GM11168 (cell line): ENCODE measurements around the gene ECD.
"Not testable (repeated sequence)": the region's sequence is repeated elsewhere in the genome, so short reads cannot be mapped to it uniquely, and the experiment has no call there.

Source experiments
- in situ Hi-C: fragments of 300-500 bp; cut with MboI; formaldehyde crosslinking; loops from one replicate; pipeline ENCODE4 v1.12.0; 2022; ENCODE audit warnings: low sequenced_read_pairs; ENCODE audit not compliant: unreplicated experiment

ECD gene

DNA sequence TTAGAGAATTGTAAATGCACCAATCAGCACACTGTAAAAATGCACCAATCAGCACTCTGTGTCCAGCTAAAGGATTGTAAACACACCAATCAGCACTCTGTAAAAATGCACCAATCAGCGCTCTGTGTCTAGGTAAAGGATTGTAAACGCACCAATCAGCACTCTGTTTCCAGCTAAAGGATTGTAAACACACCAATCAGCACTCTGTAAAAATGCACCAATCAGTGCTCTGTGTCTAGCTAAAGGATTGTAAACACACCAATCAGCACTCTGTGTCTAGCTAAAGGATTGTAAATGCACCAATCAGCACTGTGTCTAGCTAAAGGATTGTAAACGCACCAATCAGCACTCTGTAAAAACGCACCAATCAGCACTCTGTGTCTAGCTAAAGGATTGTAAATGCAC, 58.6 kb downstream of the ECD start:
- in situ Hi-C loops, result not testable (repeated sequence)

DNA sequence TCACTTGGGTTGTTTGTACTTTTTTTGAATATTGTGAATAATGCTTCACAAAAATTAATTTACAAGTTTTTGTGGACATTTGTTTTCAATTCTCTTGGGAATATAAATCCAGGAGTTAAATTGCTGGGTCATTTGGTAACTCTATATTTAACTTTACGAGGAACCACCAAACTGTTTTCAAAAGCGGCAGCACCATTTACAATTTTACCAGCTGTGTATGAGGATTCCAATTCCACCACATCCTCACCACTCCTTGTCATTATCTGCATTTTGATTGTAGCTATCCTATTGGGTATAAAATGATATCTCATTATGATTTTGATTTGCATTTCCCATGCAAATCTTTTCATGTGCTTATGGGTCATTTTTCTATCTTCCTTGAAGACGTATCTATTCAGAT, 61.5 kb downstream of the ECD start:
- in situ Hi-C loops, result no loop called here

DNA sequence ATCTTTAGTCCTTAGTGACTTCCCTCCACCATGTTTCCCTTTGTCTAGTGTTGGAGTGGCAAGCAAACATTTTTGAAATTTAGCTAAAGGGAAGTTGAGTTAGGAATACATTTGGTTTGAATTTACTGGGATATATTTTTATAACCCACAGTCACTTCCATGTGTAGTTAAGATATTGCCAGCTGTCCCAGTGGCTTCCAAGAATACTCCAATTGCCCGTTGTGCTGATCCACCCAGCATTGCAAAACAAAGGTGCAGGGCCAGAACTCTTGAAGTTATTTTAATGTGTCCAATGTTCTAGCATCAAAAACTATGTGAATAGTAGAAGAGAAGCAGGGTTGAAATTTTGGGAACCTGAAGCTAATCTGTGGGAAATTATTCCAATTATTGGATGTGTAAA, 68.7 kb downstream of the ECD start:
- in situ Hi-C loops, result loop anchor here (10.0 kb wide), 1 partner anchor 66 kb away; the partner anchor contains the start of genes ECD and FAM149B1

DNA sequence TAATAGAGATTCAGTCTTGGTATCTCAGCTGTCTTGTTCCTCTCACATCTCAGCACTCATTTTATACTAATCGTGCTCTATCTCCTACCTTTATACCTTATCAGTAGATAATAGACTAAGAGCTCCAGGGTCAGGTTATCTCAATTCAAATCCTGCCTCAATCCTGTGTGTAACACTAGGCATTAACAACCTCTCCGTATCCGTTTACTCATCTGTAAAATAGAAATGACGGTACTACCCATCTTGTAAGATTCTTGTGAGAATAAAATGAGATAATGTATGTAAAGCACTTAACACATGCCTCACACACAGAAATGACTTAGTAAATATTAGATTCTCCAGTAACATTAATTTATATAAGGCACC, 70.5 kb downstream of the ECD start:
- in situ Hi-C loops, result loop anchor here (10.0 kb wide), 1 partner anchor 68 kb away; the partner anchor contains the start of genes ECD and FAM149B1

DNA sequence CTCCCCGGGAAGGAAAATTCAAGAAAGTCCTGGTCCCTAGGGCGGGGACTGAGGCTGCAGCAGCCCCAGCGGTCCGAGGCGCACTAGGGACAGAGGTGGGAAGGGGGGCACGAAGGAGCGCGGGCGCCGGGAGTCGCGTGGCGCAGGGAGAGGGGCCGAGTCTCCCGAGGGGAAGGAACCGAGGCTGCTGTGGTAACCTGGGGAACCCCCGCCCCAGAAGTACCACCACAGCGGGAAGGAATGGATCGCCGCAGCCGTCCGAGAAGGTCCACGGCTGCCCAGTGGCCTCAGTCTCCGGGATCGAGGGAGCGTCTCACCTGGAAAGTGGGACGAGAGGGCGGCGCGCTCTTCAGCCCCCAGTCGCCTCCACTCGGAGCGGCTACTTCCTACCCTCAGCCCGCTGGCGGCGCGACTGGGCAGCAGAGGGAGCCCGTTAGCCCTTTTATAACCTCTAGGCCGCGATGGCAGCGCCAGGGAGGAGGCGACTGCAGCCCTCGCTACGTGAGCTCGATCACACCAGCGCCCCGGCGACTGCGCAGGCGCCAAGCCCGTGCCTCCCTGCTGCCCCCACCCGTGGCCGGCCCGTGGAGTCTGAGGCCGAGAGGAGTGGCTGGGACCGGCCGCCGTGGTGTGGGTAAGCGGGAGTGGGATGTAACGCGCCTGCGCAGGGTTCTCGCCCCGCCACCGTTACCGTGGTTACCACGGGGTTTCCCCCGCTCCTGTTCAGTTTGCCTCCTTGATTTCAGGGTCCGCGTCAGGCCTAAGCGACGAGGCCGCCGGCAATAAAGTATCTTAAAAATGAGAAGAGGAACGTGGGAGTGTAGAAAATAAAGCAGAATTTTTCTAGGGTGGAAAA, 71.1 kb downstream of the ECD start, which contains the start of gene P4HA1:
Gene P4HA1 (minus strand): TSS at position 418 of the 856 bp plus-strand sequence. CDS start 21,983 bp downstream, outside the sequence.
- in situ Hi-C loops, result loop anchor here (10.0 kb wide), 1 partner anchor 68 kb away; the partner anchor contains the start of genes ECD and FAM149B1

DNA sequence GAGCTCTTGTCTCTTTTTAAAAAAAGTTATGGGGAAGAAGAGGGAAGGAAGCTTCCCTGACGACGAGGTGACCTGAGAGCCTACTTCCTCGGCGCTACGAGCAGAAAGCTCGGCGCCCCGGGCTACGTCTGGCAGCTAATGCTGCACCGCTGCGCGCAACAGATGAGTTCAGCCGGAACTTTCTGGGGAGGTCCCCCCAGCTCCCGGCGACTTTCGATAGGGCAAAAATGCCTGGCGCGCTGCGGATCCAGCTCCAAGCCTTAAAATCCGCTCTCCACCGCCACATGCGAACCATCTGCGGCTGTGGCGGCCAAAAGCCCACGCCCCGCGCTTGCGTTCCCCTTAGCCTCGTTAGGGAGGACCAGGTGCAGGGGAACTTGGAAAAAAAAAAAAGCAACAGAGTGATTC, 71.8 kb downstream of the ECD start:
- in situ Hi-C loops, result loop anchor here (10.0 kb wide), 1 partner anchor 69 kb away; the partner anchor contains the start of genes ECD and FAM149B1

DNA sequence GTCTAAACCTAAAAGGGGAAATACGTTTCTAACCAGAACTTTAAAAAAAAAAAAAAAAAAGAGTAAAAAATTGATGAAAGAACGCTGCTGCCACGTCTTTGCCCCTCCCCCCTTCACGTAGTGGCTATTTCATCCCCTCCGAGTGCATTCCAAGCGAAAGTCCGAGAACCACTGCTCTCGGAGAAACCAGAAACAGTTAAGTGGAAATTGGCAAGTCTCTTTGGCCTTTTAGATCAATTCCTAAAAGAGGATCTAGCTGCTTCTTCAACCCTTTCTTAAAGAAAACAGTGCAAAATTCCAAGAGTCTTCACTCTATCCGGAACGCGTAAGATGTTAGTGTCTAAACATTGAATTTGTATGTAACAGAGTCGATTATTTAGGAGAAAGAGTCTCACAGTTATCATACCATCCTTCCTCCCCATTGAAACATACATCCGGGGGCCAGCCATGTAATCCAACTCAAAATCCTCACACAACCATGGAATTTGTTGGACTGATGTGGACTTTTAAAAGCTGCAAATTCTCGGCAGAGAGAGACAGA, 72.3 kb downstream of the ECD start:
- in situ Hi-C loops, result loop anchor here (10.0 kb wide), 1 partner anchor 69 kb away; the partner anchor contains the start of genes ECD and FAM149B1

DNA sequence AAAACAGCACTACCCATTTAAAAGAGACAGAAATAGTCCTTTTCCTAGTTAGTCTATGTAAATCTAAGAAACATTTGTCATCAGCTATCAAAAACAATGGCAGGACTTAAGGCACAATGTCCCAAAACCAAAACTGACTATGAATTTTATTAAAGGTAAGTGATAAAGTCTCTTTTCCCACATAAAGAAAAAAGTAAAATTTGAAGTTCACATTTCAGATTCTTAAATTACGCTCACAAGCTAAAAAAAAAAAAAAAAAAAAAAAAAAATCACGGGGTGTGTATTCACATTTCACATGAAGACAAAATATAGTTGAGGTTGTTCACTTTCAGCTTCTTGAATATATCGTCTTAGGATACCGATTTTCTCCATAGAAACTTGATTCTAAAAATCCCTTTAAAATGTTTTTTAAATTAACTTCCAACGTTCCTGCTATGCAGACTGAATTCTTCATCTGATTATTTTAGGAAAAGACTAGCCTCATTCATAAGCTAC, 72.8 kb downstream of the ECD start:
- in situ Hi-C loops, result loop anchor here (10.0 kb wide), 1 partner anchor 70 kb away; the partner anchor contains the start of genes ECD and FAM149B1

DNA sequence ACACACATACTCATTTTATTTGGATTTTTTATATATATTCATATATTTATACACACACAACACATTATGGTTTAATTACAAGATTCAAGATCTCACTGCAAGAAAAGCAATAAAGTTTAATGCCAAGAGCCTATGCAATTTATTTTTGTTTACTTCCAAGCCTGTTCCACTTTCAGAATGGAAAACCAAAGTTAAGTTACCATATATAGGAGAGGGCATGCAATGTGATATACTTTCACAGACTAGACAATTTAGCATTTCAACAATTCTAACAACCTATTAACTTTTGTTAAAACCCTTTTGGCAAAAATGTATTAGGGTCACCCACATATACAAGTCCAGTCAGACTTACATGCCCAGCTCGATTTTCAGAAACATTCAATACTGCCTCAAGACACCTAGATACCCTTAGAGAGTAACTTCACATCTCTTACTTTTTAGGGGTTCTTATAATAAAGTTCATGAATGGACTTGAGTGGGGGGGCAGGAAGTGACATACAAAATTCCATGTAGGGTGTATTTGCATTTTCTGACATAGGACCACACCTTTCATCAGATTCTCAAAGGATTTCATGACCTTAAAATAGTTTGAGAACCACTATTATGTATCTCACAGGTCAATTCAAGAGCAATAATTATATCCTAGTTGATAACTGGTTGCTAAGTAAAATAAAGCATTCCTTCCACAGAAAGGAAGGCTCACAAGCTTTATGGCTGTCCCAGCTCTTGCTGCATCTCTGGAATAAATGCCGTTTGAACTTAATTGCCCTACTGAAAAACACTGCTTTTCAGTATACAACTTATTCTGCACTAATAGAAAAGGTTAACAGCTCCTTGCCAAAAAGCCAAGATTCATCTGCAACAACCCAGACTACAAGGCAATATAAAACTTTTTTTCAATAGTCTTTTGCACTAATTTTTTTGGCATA, 73.6 kb downstream of the ECD start:
- in situ Hi-C loops, result loop anchor here (10.0 kb wide), 1 partner anchor 71 kb away; the partner anchor contains the start of genes ECD and FAM149B1

DNA sequence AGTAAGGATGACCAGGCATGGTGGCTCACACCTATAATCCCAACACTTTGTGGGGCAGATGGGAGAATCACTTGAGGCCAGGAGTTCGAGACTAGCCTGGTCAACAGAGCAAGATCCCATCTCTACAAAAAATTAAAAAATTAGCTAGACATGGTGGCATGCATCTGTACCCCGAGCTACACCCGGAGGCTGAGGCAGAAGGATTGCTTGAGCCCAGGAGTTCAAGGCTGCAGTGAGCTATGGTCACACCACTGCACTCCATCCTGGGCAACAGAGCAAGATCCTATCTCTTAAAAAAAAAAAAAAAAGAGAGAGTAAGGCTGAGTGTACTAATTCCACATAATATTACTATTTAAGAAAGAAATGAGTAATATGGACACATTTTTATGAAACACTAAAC, 75.0 kb downstream of the ECD start:
- in situ Hi-C loops, result loop anchor here (10.0 kb wide), 1 partner anchor 72 kb away; the partner anchor contains the start of genes ECD and FAM149B1

DNA sequence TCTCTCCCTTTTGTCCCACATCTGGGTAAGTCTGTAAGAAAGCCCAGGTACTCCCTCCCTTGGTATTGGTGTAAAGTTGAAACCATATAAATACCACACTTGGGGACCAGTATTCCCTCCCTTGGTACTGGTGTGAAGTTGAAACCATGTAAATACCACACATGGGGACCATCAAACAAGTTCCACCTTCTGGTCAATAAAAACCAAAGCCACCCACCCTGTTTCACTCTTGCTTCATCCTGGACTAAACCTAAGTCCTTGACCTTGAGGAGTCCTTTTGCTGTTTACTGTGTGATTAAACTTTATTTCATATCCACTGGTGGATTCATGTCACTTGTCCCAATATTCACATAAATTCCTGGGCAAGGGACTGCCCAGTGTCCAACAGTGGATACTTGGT, 79.5 kb downstream of the ECD start:
- in situ Hi-C loops, result no loop called here

DNA sequence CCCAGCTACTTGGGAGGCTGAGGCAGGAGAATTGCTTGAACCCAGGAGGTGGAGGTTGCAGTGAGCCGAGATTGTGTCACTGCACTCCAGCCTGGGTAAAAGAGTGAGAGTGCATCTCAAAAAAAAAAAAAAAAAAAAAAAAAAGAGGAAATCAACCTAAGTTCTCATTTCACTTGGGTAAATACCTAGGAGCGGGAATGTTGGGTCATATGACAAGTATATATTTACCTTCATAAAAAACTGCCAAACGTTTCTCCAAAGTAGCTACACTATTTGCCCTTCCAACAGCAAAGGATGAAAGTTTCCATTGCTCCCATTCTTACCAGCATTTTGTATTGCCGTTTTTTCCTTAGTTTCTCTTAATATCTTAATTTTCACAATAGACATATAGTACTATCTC, 81.0 kb downstream of the ECD start:
- in situ Hi-C loops, result no loop called here

DNA sequence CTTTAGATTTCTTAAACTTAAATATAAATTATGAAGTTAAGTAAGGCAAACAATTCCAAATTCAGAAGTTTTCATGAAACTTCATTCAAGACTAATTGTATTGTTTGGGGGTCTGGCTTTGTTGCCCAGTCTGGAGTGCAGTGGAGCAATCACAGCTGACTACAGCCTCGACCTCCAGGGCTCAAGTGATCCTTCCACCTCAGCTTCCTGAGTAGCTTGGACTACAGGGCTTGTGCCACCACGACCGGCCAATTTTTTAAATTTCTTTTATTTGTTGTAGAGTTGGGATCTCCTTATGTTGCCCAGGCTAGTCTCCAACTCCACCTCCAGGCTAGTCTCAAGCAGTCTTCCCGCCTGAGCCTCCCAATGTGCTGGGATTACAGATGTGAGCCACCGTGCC, 83.6 kb downstream of the ECD start:
- in situ Hi-C loops, result no loop called here
